KOPT-K1 (cell line): Measurements from ENCODE around the gene OR2A2.

ENCODE experiments used
- H3K27ac ChIP-seq: fragments of 200-600 bp; sonication (generic); 2 replicates; pipeline ENCODE4 v1.5.1; 2016; ENCODE audit warnings: antibody characterized with exemption, mild to moderate bottlenecking, low read depth, low read length; ENCODE audit not compliant: poor library complexity, severe bottlenecking
- H3K36me3 ChIP-seq: fragments of 200-600 bp; sonication (generic); 2 replicates; pipeline ENCODE4 v1.5.1; 2017; ENCODE audit warnings: antibody characterized with exemption, mild to moderate bottlenecking, low read length, moderate library complexity; ENCODE audit not compliant: insufficient read depth
- H3K9me3 ChIP-seq: fragments of 200-600 bp; sonication (generic); 2 replicates; pipeline ENCODE4 v1.5.1; 2017; ENCODE audit warnings: antibody characterized with exemption, low read length, mild to moderate bottlenecking; ENCODE audit not compliant: insufficient read depth, poor library complexity, severe bottlenecking

OR2A2 gene, protein sequence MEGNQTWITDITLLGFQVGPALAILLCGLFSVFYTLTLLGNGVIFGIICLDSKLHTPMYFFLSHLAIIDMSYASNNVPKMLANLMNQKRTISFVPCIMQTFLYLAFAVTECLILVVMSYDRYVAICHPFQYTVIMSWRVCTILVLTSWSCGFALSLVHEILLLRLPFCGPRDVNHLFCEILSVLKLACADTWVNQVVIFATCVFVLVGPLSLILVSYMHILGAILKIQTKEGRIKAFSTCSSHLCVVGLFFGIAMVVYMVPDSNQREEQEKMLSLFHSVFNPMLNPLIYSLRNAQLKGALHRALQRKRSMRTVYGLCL

GRCh38 chr7:144109283-144109682 lies at the start of gene OR2A2:
Gene OR2A2 (plus strand): TSS chr7:144109583. CDS start chr7:144109583, 0 bp downstream.
- Histone ChIP-seq H3K27ac (no peak within 1 kb of the TSS), H3K36me3 (no peaks in the 10 kb centered on the region), H3K9me3 (no peaks in the 10 kb centered on the region)

DNA sequence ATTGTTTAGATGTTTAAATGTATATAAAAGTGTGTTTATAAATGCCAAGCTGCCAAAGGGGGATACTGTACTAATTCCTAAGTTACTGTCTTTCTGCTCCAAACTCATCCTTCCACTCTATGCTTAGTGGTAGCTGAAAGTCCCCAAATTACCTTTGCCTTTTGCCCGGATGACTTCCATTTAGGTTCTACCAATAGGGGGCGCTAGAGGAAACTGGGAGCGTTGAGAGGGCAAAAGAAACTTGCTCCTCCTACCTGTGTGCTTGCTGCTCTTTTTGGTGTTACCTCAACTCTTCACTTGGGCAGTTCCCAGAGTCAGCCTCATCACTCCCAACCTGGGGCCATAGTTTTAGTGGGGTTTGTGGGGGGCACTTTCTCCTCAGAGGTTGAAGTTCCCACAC lies 45.7 kb upstream of the OR2A2 start:
- Histone ChIP-seq H3K36me3 (no peaks in the 10 kb centered on the region), H3K9me3 (no peaks in the 10 kb centered on the region), H3K27ac (no peak overlapping the region)

DNA sequence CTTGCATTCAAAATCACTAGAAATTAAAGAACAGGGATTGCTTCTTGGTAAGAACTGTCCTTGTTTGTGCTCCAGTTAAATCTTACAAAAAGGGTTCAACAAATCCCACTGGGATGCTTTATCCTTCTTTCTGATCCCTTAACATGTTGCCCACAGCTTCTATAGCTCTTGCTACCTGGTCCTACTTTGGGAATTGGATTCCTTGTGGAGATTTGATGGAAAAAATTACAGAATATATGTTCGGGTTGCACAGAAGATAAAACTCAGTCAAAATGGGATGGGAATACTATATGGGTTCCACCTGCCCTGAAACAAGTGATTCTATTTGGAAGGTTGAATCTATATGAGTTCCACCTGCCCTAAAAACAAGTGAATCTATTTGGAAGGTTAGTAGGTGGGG lies 39.9 kb upstream of the OR2A2 start, which contains the start of gene OR2A25:
TSS of gene OR2A25 (plus strand) at position 301 of the 400 bp plus-strand sequence. CDS start 4,409 bp downstream, outside the sequence.
- no peaks in the 10 kb centered on the region for H3K36me3 ChIP-seq
- no peak within 1 kb of the TSS for H3K27ac ChIP-seq
- H3K9me3 ChIP-seq, result no peaks in the 10 kb centered on the region

DNA sequence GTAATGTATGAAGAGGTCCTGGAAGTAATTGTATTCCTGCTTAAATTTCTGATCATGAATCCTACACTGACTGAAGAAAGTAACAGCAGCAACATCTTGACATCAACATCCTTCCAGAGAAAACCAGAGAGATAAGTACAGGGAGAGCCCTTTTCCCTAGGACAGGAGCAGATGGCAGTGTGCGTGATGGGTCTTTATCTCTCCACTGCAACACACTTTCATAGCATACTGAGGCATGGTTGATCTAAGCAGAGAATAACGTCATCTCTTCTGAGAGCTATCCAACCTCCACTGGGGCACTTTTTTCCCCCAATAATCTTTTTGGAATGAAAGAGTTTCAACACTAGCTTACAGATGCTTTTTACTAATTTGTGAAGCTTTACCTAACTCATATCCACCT lies 39.4 kb upstream of the OR2A2 start:
- no peaks in the 10 kb centered on the region for H3K9me3 ChIP-seq
- no peaks in the 10 kb centered on the region for H3K36me3 ChIP-seq
- H3K27ac ChIP-seq, result no peak overlapping the region

GRCh38 chr7:144074374-144074773 lies 35.0 kb upstream of the OR2A2 start:
- H3K36me3 ChIP-seq, result no peaks in the 10 kb centered on the region
- H3K9me3 ChIP-seq, result no peaks in the 10 kb centered on the region
- no peak overlapping the region for H3K27ac ChIP-seq

DNA sequence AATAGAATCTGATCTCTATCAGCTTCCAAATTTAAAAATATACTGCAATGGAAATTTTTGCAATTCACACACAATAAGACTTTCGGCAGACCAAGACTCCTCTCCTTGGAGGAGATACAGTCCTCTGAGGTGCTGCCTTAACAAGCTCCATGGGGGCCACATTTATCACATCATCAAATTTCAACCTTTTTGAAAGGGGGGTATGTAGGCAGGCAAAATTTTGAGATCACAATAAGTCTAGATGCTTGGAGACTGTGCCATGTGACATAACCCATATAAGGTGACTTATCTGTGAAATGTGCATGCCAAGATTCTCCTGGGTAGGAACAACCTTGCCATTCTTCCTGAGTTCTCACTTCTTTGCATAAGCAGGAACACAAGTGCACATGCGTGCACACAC lies 23.4 kb upstream of the OR2A2 start, which contains the start of gene OR2A12:
TSS of gene OR2A12 (plus strand) at position 301 of the 400 bp plus-strand sequence. CDS start 8,830 bp downstream, outside the sequence.
- peaks cover 4% of the 10 kb centered on the region for H3K9me3 ChIP-seq
- H3K36me3 ChIP-seq, result no peaks in the 10 kb centered on the region
- no peak within 1 kb of the TSS for H3K27ac ChIP-seq

- Histone ChIP-seq H3K9me3 (peaks cover 4% of the 10 kb centered on the region), H3K27ac (no peak overlapping the region), H3K36me3 (no peaks in the 10 kb centered on the region)
Measured at GRCh38 chr7:144086730-144087129, 22.7 kb upstream of the OR2A2 start.

- Histone ChIP-seq H3K27ac (no peak overlapping the region), H3K36me3 (no peaks in the 10 kb centered on the region), H3K9me3 (peaks cover 4% of the 10 kb centered on the region)
Measured at GRCh38 chr7:144087230-144087629, 22.2 kb upstream of the OR2A2 start.

GRCh38 chr7:144090667-144091066 lies 18.7 kb upstream of the OR2A2 start:
- H3K36me3 ChIP-seq, result no peaks in the 10 kb centered on the region
- peaks cover 4% of the 10 kb centered on the region for H3K9me3 ChIP-seq
- no peak overlapping the region for H3K27ac ChIP-seq

DNA sequence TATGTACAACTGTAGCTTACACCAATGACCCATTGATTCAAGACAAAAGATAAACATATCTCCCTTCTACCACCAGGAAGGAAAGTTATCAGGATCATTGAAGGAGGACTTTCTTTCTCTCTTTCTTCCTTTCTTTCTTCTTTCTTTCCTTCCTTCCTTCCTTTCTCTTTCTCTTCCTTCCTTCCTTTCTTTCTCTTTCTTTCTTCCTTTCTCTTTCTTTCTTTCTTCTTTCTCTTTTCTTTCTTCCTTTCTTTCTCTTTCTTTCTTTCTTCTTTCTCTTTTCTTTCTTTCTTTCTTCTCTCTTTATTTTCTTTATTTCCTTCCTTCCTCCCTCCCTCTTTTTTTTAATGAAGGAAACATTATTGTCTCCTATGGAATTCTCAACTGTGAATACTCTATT lies 10.6 kb upstream of the OR2A2 start:
- Histone ChIP-seq H3K27ac (no peak overlapping the region), H3K36me3 (no peaks in the 10 kb centered on the region), H3K9me3 (no peaks in the 10 kb centered on the region)

- no peaks in the 10 kb centered on the region for H3K9me3 ChIP-seq
- no peaks in the 10 kb centered on the region for H3K36me3 ChIP-seq
- no peak overlapping the region for H3K27ac ChIP-seq
Measured at GRCh38 chr7:144100607-144101006, 8.8 kb upstream of the OR2A2 start.

GRCh38 chr7:144102041-144102440 lies 7.3 kb upstream of the OR2A2 start:
- no peaks in the 10 kb centered on the region for H3K9me3 ChIP-seq

DNA sequence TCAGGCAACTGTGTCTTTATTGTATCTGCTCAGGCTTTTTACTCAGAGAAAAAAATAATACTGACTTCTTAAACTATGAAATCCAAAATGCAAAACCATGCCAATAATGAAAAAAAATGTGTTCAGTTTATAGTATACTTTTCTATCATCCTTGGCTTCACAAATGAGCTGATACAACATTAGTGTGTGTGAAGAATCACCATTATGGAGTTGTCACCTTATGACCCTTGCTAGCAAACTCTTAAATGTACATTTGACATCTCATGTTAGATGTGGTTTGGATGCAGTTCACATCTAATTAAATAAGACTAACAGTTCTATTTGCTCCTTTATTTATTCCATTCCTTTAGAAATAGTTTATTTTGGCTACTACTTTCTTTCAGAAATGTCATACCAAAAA lies 4.2 kb upstream of the OR2A2 start:
- H3K9me3 ChIP-seq, result no peaks in the 10 kb centered on the region
- no peak overlapping the region for H3K27ac ChIP-seq
- H3K36me3 ChIP-seq, result no peaks in the 10 kb centered on the region

More at GRCh38 chr7:144102041-144102440, 7.3 kb upstream of the OR2A2 start:
- no peak overlapping the region for H3K27ac ChIP-seq
- no peaks in the 10 kb centered on the region for H3K36me3 ChIP-seq

DNA sequence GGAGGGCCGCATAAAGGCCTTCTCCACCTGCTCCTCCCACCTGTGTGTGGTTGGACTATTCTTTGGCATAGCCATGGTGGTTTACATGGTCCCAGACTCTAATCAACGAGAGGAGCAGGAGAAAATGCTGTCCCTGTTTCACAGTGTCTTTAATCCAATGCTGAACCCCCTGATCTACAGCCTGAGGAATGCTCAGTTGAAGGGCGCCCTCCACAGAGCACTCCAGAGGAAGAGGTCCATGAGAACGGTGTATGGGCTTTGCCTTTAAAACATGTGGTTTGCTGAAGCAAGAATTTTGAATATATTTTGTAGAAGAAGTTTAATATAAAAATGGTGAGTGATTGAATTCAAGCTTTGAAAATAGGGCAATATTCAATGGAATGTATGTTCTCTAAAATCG lies 889 bp downstream of the OR2A2 start:
- H3K27ac ChIP-seq, result no peak overlapping the region
- H3K9me3 ChIP-seq, result no peaks in the 10 kb centered on the region
- no peaks in the 10 kb centered on the region for H3K36me3 ChIP-seq

DNA sequence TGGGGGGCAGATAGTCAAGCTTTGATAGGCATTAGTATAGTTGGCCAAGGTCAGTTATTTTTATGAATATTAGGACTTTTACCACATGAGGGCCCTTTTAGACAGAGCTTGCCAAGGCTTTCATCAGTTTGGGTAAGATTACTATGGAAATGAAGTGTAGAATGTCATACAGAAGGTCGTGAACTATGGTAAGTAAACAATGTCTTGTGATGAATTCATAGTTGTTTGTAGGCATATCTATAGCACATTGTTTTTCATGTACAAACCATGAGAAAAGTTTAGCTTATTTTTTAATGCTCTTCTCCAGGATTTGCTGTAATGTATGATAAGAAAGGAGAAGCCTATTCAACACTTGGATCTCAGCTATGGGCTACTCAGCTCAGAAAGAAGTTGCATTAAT lies 4.3 kb downstream of the OR2A2 start:
- H3K36me3 ChIP-seq, result no peaks in the 10 kb centered on the region
- no peak overlapping the region for H3K27ac ChIP-seq
- H3K9me3 ChIP-seq, result no peaks in the 10 kb centered on the region

- Histone ChIP-seq H3K27ac (no peak overlapping the region), H3K9me3 (no peaks in the 10 kb centered on the region), H3K36me3 (no peaks in the 10 kb centered on the region)
Measured at GRCh38 chr7:144118341-144118740, 9.0 kb downstream of the OR2A2 start.
